ENCODE data around the gene AGK.

Gene AGK

GRCh38 chr7:141587304-141587703 lies 36.1 kb downstream of the AGK start:
- Histone ChIP-seq H3K36me3 (ENCODE audit: low read length) (no peaks in the 10 kb centered on the region), H3K4me3 (ENCODE audit: insufficient read depth, low read length, poor library complexity, severe bottlenecking) (no peak overlapping the region)
- TF ChIP-seq EZH2phosphoT487 (conservative IDR thresholded peaks at IDR 0.05; ENCODE audit: low read length) (no peak), CTCF (IDR thresholded peaks at IDR 0.05; ENCODE audit: insufficient read depth, low read length, poor library complexity, severe bottlenecking) (no peak)

GRCh38 chr7:141588912-141589311 lies 37.7 kb downstream of the AGK start:
- no peaks in the 10 kb centered on the region for H3K9me2 ChIP-seq (replicated peaks; ENCODE audit: insufficient read depth, low read length)
- no peaks in the 10 kb centered on the region for H4K20me1 ChIP-seq (ENCODE audit: low read depth, low read length)
- H3K9ac ChIP-seq (ENCODE audit: low read length), result no peak overlapping the region
- TF ChIP-seq EZH2phosphoT487 (conservative IDR thresholded peaks at IDR 0.05; ENCODE audit: low read length), result no peak
- TF ChIP-seq CTCF (IDR thresholded peaks at IDR 0.05; ENCODE audit: insufficient read depth, low read length, poor library complexity, severe bottlenecking), result no peak
- H3K36me3 ChIP-seq (ENCODE audit: low read length), result 0 out of 2 replicates have a peak, but pooled peaks cover 2% of the 10 kb centered on the region
- no peak overlapping the region for H2AFZ ChIP-seq (ENCODE audit: low read depth, low read length, severe bottlenecking)
- no peak overlapping the region for H3K27ac ChIP-seq (ENCODE audit: low read depth, low read length)
- no peak overlapping the region for H3K4me2 ChIP-seq (ENCODE audit: low read depth, low read length, poor library complexity, severe bottlenecking)
- H3K27me3 ChIP-seq (ENCODE audit: low read length), result no peaks in the 10 kb centered on the region
- H3K4me3 ChIP-seq (ENCODE audit: insufficient read depth, low read length, poor library complexity, severe bottlenecking), result no peak overlapping the region
- H3K79me2 ChIP-seq (ENCODE audit: insufficient read depth, low read length), result no peaks in the 10 kb centered on the region
- no peaks in the 10 kb centered on the region for H3K9me3 ChIP-seq (ENCODE audit: insufficient read depth, low read length)
- no peaks in the 10 kb centered on the region for H3F3A ChIP-seq (ENCODE audit: insufficient read depth)

More at GRCh38 chr7:141587304-141587703, 36.1 kb downstream of the AGK start:
- Histone ChIP-seq H3K9ac (ENCODE audit: low read length) (no peak overlapping the region), H3K27me3 (ENCODE audit: low read length) (no peaks in the 10 kb centered on the region), H3K9me3 (ENCODE audit: insufficient read depth, low read length) (no peaks in the 10 kb centered on the region), H3K27ac (ENCODE audit: low read depth, low read length) (no peak overlapping the region), H3F3A (ENCODE audit: insufficient read depth) (no peaks in the 10 kb centered on the region), H3K79me2 (ENCODE audit: insufficient read depth, low read length) (no peaks in the 10 kb centered on the region), H3K4me2 (ENCODE audit: low read depth, low read length, poor library complexity, severe bottlenecking) (no peak overlapping the region), H4K20me1 (ENCODE audit: low read depth, low read length) (no peaks in the 10 kb centered on the region), H2AFZ (ENCODE audit: low read depth, low read length, severe bottlenecking) (no peak overlapping the region), H3K9me2 (replicated peaks; ENCODE audit: insufficient read depth, low read length) (no peaks in the 10 kb centered on the region)

DNA sequence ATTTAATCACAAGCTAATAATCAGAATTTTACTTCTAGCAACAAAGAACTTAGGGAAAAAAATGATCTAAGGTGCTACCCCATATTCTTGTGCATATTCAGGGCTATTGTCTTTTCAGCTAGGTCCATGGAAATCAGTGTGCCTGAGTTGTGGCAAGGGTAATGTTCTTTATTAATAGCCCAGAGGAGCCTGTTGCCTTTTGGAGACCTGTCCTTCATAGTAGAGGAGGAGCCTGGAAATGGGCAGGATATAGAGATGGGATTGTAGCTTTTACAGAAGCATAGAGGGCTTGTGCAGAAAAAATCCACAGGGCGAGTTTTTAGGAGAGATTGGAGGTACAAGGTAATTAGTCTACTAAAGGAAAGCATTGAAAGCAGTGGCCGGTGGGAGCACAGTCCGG lies 38.9 kb downstream of the AGK start:
- no peaks in the 10 kb centered on the region for H4K20me1 ChIP-seq (ENCODE audit: low read depth, low read length)
- H3F3A ChIP-seq (ENCODE audit: insufficient read depth), result no peaks in the 10 kb centered on the region
- H3K9me2 ChIP-seq (replicated peaks; ENCODE audit: insufficient read depth, low read length), result no peaks in the 10 kb centered on the region
- H3K9me3 ChIP-seq (ENCODE audit: insufficient read depth, low read length), result no peaks in the 10 kb centered on the region
- H2AFZ ChIP-seq (ENCODE audit: low read depth, low read length, severe bottlenecking), result no peak overlapping the region
- H3K4me3 ChIP-seq (ENCODE audit: insufficient read depth, low read length, poor library complexity, severe bottlenecking), result no peak overlapping the region
- H3K4me2 ChIP-seq (ENCODE audit: low read depth, low read length, poor library complexity, severe bottlenecking), result no peak overlapping the region
- no peaks in the 10 kb centered on the region for H3K27me3 ChIP-seq (ENCODE audit: low read length)
- H3K9ac ChIP-seq (ENCODE audit: low read length), result no peak overlapping the region
- 0 out of 2 replicates have a peak, but pooled peaks cover 2% of the 10 kb centered on the region for H3K36me3 ChIP-seq (ENCODE audit: low read length)
- TF ChIP-seq EZH2phosphoT487 (conservative IDR thresholded peaks at IDR 0.05; ENCODE audit: low read length) (no peak), CTCF (IDR thresholded peaks at IDR 0.05; ENCODE audit: insufficient read depth, low read length, poor library complexity, severe bottlenecking) (no peak)
- no peak overlapping the region for H3K27ac ChIP-seq (ENCODE audit: low read depth, low read length)
- no peaks in the 10 kb centered on the region for H3K79me2 ChIP-seq (ENCODE audit: insufficient read depth, low read length)

Data from SU-DHL-6 (cell line).